ENCODE results near the gene UBE2M.
"Not testable (repeated sequence)": the region's sequence is repeated elsewhere in the genome, so short reads cannot be mapped to it uniquely, and the experiment has no call there.

UBE2M gene

DNA sequence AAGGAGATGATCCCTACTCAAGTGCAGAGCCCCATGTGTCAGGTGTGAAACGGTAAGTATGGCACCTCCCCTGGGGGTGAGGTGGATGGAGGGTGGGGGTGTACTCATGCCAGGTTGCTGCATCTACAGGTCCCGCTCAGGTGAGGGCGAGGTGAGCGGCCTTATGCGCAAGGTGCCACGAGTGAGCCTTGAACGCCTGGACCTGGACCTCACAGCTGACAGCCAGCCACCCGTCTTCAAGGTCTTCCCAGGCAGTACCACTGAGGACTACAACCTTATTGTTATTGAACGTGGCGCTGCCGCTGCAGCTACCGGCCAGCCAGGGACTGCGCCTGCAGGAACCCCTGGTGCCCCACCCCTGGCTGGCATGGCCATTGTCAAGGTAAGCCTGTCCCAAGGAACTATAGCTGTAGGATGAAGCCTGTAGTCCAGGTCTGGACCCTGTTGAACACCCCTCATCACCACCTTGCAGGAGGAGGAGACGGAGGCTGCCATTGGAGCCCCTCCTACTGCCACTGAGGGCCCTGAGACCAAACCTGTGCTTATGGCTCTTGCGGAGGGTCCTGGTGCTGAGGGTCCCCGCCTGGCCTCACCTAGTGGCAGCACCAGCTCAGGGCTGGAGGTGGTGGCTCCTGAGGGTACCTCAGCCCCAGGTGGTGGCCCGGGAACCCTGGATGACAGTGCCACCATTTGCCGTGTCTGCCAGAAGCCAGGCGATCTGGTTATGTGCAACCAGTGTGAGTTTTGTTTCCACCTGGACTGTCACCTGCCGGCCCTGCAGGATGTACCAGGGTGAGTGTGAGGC is 9.3 kb downstream of the UBE2M start:
- H3K4me3 ChIP-seq (ENCODE audit: low read length), result no peak overlapping the region
- no peak overlapping the region for H3K27ac ChIP-seq (ENCODE audit: low read depth, low read length)
- no peak overlapping the region for H3K9ac ChIP-seq (ENCODE audit: low read length)
- peaks cover 50% of the 10 kb centered on the region for H3K36me3 ChIP-seq (ENCODE audit: control insufficient read depth, insufficient read depth, low read length)
- H3K27me3 ChIP-seq (ENCODE audit: control insufficient read depth, insufficient read depth, low read length), result no peaks in the 10 kb centered on the region
- peaks cover 16% of the 10 kb centered on the region for H3K4me1 ChIP-seq (ENCODE audit: control insufficient read depth, insufficient read depth, low read length)

DNA sequence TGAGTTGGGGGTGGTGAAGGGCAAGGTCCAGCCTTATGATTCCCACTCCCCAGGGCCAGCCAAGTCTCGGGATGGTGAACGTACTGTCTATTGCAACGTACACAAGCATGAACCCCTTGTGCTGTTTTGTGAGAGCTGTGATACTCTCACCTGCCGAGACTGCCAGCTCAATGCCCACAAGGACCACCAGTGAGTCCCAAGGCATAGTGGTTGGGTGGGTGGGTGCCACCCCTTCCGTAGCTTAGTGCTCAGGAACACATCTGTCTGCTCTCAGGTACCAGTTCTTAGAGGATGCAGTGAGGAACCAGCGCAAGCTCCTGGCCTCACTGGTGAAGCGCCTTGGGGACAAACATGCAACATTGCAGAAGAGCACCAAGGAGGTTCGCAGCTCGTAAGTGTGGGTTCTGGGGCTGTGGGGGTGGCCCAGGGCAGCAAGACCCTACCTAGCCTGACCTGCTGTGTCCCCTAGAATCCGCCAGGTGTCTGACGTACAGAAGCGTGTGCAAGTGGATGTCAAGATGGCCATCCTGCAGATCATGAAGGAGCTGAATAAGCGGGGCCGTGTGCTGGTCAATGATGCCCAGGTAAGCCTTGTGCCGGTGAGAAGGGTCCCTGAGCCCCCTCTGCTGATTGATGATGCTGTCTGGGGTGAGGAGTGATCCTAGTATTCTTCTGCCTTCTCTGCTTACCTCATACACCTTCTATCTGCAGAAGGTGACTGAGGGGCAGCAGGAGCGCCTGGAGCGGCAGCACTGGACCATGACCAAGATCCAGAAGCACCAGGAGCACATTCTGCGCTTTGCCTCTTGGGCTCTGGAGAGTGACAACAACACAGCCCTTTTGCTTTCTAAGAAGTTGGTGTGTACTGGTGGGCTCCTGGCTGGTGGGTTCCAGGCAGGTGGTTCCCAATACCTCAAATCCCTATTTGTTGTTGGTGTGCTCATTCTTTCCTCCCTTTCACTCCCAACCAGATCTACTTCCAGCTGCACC is 10.8 kb downstream of the UBE2M start:
- H3K27ac ChIP-seq (ENCODE audit: low read depth, low read length), result no peak overlapping the region
- H3K9ac ChIP-seq (ENCODE audit: low read length), result no peak overlapping the region
- H3K36me3 ChIP-seq (ENCODE audit: control insufficient read depth, insufficient read depth, low read length), result peaks cover 50% of the 10 kb centered on the region

DNA sequence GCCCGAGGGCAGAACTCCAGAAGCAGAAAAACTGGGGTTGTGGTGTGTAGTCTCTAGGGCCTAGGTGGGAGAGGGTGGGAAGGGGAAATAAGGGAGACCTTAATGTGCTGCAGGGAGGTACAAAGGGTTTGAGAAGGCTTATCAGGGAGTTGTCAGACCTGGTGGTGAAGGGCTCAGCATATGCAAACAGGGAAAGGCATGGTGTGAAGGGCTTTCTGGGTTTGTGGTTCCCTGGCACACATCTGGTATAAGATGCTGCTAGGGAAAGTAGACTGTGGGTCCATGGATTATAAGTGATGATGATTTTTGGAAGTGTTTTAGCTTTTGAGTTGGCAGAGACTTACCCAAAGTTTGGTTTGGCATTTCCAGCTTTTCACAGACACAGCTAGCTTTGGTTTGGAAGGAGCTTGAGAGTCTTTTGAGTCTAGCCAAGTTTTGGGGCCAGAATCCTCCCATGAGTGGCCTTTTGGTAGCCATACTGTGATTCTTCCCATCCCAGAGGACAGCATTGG is 12.3 kb downstream of the UBE2M start:
- H3K4me1 ChIP-seq (ENCODE audit: control insufficient read depth, insufficient read depth, low read length), result peaks cover 13% of the 10 kb centered on the region
- no peak overlapping the region for H3K27ac ChIP-seq (ENCODE audit: low read depth, low read length)
- peaks cover 42% of the 10 kb centered on the region for H3K36me3 ChIP-seq (ENCODE audit: control insufficient read depth, insufficient read depth, low read length)
- peak overlapping the region; percentile 74 for H3K4me3 ChIP-seq (ENCODE audit: low read length)
- no peaks in the 10 kb centered on the region for H3K27me3 ChIP-seq (ENCODE audit: control insufficient read depth, insufficient read depth, low read length)
- H3K9ac ChIP-seq (ENCODE audit: low read length), result peak overlapping the region; percentile 19

More for the DNA sequence above, 10.8 kb downstream of the UBE2M start:
- H3K4me1 ChIP-seq (ENCODE audit: control insufficient read depth, insufficient read depth, low read length), result peaks cover 13% of the 10 kb centered on the region
- no peak overlapping the region for H3K4me3 ChIP-seq (ENCODE audit: low read length)
- no peaks in the 10 kb centered on the region for H3K27me3 ChIP-seq (ENCODE audit: control insufficient read depth, insufficient read depth, low read length)

DNA sequence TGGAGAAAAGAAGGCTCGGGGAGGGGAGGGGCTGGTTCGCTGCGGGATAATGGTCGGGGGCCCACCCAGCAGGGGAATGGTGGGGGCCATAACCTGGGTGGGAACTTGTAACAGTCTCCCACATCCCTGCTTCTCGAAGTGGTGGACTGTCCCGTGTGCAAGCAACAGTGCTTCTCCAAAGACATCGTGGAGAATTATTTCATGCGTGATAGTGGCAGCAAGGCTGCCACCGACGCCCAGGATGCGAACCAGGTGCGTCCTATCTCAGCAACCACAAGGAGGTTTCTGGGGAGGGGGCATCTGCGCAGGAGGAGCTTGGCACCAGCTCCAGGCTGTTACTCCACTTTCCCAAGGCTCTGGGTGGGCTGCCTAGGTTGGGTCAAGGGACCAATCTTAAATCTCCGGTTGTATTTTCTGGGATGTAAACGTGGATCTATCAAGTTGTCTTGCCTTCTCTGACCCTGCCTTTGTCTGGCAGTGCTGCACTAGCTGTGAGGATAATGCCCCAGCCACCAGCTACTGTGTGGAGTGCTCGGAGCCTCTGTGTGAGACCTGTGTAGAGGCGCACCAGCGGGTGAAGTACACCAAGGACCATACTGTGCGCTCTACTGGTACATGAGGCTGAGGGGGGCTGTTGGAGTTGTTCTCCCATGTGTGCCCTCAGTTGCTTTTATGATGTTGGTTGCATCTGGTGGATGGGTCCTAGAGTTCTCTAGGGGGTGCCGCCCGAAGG is 13.0 kb downstream of the UBE2M start:
- Histone ChIP-seq H3K36me3 (ENCODE audit: control insufficient read depth, insufficient read depth, low read length) (peaks cover 36% of the 10 kb centered on the region), H3K27ac (ENCODE audit: low read depth, low read length) (peak overlapping the region; percentile 86)

DNA sequence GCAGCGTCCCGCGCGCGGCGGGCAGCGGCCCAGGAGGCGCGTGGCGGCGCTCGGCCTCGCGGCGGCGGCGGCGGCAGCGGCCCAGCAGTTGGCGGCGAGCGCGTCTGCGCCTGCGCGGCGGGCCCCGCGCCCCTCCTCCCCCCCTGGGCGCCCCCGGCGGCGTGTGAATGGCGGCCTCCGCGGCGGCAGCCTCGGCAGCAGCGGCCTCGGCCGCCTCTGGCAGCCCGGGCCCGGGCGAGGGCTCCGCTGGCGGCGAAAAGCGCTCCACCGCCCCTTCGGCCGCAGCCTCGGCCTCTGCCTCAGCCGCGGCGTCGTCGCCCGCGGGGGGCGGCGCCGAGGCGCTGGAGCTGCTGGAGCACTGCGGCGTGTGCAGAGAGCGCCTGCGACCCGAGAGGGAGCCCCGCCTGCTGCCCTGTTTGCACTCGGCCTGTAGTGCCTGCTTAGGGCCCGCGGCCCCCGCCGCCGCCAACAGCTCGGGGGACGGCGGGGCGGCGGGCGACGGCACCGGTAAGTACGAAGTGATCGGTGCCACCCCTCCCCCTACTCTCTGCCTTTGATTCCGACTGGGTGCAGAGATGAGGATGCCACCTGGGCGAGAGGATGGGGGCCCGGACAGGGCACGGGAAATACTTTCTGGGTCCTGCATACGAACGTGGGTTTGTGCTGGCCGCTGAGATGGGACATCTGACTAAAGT is 13.7 kb downstream of the UBE2M start:
- peak overlapping the region; percentile 74 for H3K4me3 ChIP-seq (ENCODE audit: low read length)
- H3K27me3 ChIP-seq (ENCODE audit: control insufficient read depth, insufficient read depth, low read length), result no peaks in the 10 kb centered on the region
- H3K9ac ChIP-seq (ENCODE audit: low read length), result peak overlapping the region; percentile 42
- H3K4me1 ChIP-seq (ENCODE audit: control insufficient read depth, insufficient read depth, low read length), result peaks cover 13% of the 10 kb centered on the region
- H3K36me3 ChIP-seq (ENCODE audit: control insufficient read depth, insufficient read depth, low read length), result peaks cover 29% of the 10 kb centered on the region
- H3K27ac ChIP-seq (ENCODE audit: low read depth, low read length), result peak overlapping the region; percentile 86

More for the DNA sequence above, 13.0 kb downstream of the UBE2M start:
- Histone ChIP-seq H3K4me1 (ENCODE audit: control insufficient read depth, insufficient read depth, low read length) (peaks cover 13% of the 10 kb centered on the region), H3K4me3 (ENCODE audit: low read length) (peak overlapping the region; percentile 74), H3K27me3 (ENCODE audit: control insufficient read depth, insufficient read depth, low read length) (no peaks in the 10 kb centered on the region), H3K9ac (ENCODE audit: low read length) (peak overlapping the region; percentile 42)

DNA sequence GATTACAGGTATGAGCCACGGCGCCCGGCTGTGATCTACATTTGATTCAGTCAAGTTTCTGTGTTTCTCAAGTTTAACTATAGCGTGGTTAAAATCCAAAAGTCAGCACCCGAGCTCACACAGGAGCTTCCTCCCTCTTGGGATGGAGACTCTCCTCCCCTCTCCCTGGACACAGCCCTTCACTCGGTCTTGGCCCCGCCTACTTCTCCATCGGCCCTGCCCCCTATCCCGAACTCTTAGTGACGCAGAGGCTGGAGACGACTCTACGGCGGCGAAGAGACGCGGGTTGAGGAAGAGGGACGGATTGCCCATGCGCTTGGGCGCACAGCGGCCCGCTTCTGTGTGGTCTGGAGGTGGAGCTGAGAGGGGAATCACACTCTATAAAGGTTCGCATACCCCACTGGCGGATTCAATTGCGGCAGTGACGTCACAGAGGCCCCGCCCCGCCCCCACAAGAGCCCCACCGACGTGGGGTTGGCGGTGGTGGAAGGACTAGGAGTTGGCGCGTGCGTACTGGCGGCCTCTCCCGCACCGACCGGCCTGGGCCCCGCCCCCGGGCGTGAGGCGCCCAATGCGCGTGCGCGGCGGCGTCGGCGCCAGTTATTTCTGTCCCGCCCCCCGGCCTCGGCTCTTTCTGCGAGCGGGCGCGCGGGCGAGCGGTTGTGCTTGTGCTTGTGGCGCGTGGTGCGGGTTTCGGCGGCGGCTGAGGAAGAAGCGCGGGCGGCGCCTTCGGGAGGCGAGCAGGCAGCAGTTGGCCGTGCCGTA is 14.4 kb downstream of the UBE2M start, which contains the start of gene TRIM28:
Gene TRIM28, plus strand, starts transcription at position 239 of the 765 bp plus-strand sequence. CDS start 694 bp downstream, outside the sequence.
- Histone ChIP-seq H3K4me3 (ENCODE audit: low read length) (peak within 1 kb of the TSS; percentile 81), H3K4me1 (ENCODE audit: control insufficient read depth, insufficient read depth, low read length) (peaks cover 13% of the 10 kb centered on the region), H3K27me3 (ENCODE audit: control insufficient read depth, insufficient read depth, low read length) (no peaks in the 10 kb centered on the region), H3K9ac (ENCODE audit: low read length) (peak within 1 kb of the TSS; percentile 59), H3K36me3 (ENCODE audit: control insufficient read depth, insufficient read depth, low read length) (peaks cover 21% of the 10 kb centered on the region), H3K27ac (ENCODE audit: low read depth, low read length) (peak within 1 kb of the TSS; percentile 86)

DNA sequence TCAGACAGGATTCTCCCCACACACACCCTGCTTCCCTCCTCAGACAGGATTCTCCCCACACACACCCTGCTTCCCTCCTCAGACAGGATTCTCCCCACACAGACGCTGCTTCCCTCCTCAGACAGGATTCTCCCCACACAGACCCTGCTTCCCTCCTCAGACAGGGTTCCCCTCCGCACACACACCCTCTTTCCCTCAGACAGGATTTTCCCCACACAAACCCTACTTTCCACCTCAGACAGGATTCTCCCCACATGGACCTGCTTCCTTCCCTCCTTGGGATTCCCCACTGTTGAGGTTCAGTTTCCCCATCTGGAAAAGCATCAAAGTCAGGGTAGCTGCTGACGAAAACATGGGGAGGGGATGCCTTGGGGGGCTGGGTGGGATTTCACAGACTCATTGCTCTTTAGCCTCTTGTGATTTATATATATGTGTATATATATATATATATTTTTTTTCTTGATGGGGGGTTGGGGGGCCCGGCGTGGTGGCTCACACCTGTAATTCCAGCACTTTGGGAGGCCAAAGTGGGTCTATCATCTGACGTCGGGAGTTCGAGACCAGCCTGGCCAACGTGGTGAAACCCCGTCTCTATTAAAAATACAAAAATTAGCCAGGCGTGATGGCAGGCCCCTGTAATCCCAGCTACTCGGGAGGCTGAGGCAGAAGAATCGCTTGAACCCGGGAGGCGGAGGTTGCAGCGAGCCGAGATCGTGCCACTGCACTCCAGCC is 15.6 kb downstream of the UBE2M start:
- not testable (repeated sequence) for H3K9ac ChIP-seq (ENCODE audit: low read length); H3K27me3 ChIP-seq (ENCODE audit: control insufficient read depth, insufficient read depth, low read length); H3K4me3 ChIP-seq (ENCODE audit: low read length); H3K36me3 ChIP-seq (ENCODE audit: control insufficient read depth, insufficient read depth, low read length)
- peak overlapping the region; percentile 86 for H3K27ac ChIP-seq (ENCODE audit: low read depth, low read length)
- H3K4me1 ChIP-seq (ENCODE audit: control insufficient read depth, insufficient read depth, low read length), result peaks cover 13% of the 10 kb centered on the region

DNA sequence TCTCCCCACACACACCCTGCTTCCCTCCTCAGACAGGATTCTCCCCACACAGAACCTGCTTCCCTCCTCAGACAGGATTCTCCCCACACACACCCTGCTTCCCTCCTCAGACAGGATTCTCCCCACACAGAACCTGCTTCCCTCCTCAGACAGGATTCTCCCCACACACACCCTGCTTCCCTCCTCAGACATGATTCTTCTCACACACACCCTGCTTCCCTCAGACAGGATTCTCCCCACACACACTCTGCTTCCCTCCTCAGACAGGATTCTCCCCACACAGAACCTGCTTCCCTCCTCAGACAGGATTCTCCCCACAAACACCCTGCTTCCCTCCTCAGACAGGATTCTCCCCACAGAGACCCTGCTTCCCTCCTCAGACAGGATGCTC is 19.2 kb downstream of the UBE2M start:
- not testable (repeated sequence) for H3K9ac ChIP-seq (ENCODE audit: low read length); H3K27ac ChIP-seq (ENCODE audit: low read depth, low read length); H3K4me1 ChIP-seq (ENCODE audit: control insufficient read depth, insufficient read depth, low read length); H3K4me3 ChIP-seq (ENCODE audit: low read length); H3K27me3 ChIP-seq (ENCODE audit: control insufficient read depth, insufficient read depth, low read length); H3K36me3 ChIP-seq (ENCODE audit: control insufficient read depth, insufficient read depth, low read length)

DNA sequence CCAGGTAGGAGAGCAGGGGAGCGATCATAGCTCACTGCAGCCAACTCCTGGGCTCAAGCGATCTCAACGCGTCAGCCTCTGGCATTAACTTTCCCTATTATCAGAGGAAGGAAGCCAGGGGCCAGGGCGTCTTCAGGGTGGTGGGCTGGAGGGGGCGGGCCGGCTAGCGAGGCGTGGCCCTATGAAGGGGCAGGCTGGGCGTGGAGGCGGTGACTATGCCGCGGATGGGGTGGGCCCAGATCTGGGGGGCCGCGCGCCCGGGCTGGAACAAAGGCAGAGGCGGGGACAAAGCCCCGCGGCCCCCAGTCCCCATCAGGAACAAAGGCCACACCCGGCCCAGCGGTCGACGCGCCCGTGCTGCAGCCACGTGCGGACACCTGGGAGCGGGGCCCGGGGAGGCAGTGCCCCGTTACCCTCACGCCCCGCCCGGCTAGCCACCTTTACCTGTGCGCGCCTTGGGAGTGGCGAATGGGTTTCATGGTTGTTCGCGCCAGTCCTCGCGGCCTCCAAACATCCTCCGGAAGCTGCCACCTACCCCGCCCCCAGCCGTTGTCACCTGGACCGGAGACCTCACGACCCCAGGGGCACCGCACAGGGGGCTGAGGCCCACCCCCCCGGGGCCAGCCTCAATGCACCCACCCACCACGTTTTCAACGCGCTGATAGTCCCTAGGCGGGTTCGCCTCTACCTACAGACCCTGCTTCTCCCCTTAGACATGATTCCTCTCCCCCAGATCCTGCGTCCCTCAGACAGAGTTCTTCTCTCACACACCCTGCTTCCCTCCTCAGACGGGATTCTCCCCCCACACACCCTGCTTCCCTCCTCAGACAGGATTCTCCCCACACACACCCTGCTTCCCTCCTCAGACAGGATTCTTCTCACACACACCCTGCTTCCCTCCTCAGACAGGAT is 19.9 kb downstream of the UBE2M start:
- no peak overlapping the region for H3K27ac ChIP-seq (ENCODE audit: low read depth, low read length)
- H3K4me3 ChIP-seq (ENCODE audit: low read length), result peak overlapping the region; percentile 1

More for the DNA sequence above, 19.9 kb downstream of the UBE2M start:
- H3K9ac ChIP-seq (ENCODE audit: low read length), result no peak overlapping the region
- no peaks in the 10 kb centered on the region for H3K36me3 ChIP-seq (ENCODE audit: control insufficient read depth, insufficient read depth, low read length)
- H3K4me1 ChIP-seq (ENCODE audit: control insufficient read depth, insufficient read depth, low read length), result no peaks in the 10 kb centered on the region
- no peaks in the 10 kb centered on the region for H3K27me3 ChIP-seq (ENCODE audit: control insufficient read depth, insufficient read depth, low read length)

Measured in rectal smooth muscle tissue (tissue), 1 donor.